ENCODE data around the gene COA8.
A peak's percentile ranks its signal among the peaks of the same experiment; 100 is the strongest.

Gene COA8

GRCh38 chr14:103627073-103628025 lies 64.6 kb downstream of the COA8 start:
- DNase-seq, result no peak

GRCh38 chr14:103628221-103628683 lies 65.5 kb downstream of the COA8 start:
- DNase-seq, result no peak

- peak; percentile 77 to 78 for DNase-seq
Measured at GRCh38 chr14:103628684-103629502, 66.1 kb downstream of the COA8 start, which contains the start of gene KLC1. Gene KLC1 (plus strand): TSS chr14:103629211. CDS start chr14:103654565, 25,354 bp downstream.

GRCh38 chr14:103629503-103630121 lies 66.9 kb downstream of the COA8 start:
- DNase-seq, result no peak

GRCh38 chr14:103630364-103631108 lies 67.8 kb downstream of the COA8 start:
- DNase-seq, result no peak

GRCh38 chr14:103633391-103633790 lies 70.6 kb downstream of the COA8 start:
- DNase-seq, result no peak

GRCh38 chr14:103634156-103634555 lies 71.4 kb downstream of the COA8 start:
- no peak for DNase-seq

GRCh38 chr14:103638594-103638993 lies 75.8 kb downstream of the COA8 start:
- DNase-seq, result no peak

All from activated CD4-positive, alpha-beta T cell treated with anti-CD3 and anti-CD28 coated beads, Interleukin-2, amount 50 U/mL, for 4 hours (primary cell).